Spleen (tissue), 11 donors: ENCODE results near the gene IL18. TPM values are rescaled to one million over a fixed set of nuclear protein-coding genes. Genes with fewer than 3 reads are reported as not detected.

Experiments used
- DNase-seq: peaks from one replicate; pipeline ENCODE4 v3.0.0-alpha.2; 2020
- H3K27ac ChIP-seq, 8 donors: fragments of 200-600 bp; sonication (generic) in 7 of 8; 1 replicate in 4 of 8; 2 replicates in 4 of 8; pipeline versions ENCODE4 v1.5.0 to v1.8.0; 2016 to 2021; ENCODE audit warnings: inconsistent platforms in 4 of 8, mild to moderate bottlenecking in 4 of 8, moderate library complexity in 1 of 8
- H3K27me3 ChIP-seq, 7 donors: fragments of 200-600 bp; sonication (generic) in 6 of 7; replicated peaks in 1 of 7; 1 replicate in 4 of 7; 2 replicates in 3 of 7; pipeline versions ENCODE4 v1.5.0 to v1.8.0; 2016 to 2021; ENCODE audit warnings: inconsistent platforms in 3 of 7, mild to moderate bottlenecking in 1 of 7
- H3K36me3 ChIP-seq, 6 donors: fragments of 200-600 bp; sonication (generic) in 5 of 6; 1 replicate in 4 of 6; 2 replicates in 2 of 6; pipeline versions ENCODE4 v1.5.0 to v1.8.0; 2016 to 2021; ENCODE audit warnings: inconsistent platforms in 2 of 6
- H3K4me1 ChIP-seq, 6 donors: fragments of 200-600 bp; sonication (generic) in 5 of 6; 1 replicate in 3 of 6; 2 replicates in 3 of 6; pipeline versions ENCODE4 v1.5.0 to v1.8.0; 2016 to 2021; ENCODE audit warnings: inconsistent platforms in 3 of 6
- H3K4me3 ChIP-seq, 8 donors: fragments of 200-600 bp; sonication (generic) in 7 of 8; 1 replicate in 4 of 8; 2 replicates in 4 of 8; pipeline versions ENCODE4 v1.5.0 to v1.8.0; 2016 to 2021; ENCODE audit warnings: inconsistent platforms in 4 of 8, mild to moderate bottlenecking in 4 of 8, moderate library complexity in 2 of 8
- H3K9me3 ChIP-seq, 8 donors: fragments of 200-600 bp; sonication (generic) in 7 of 8; 1 replicate in 4 of 8; 2 replicates in 4 of 8; pipeline versions ENCODE4 v1.5.0 to v1.8.0; 2016 to 2021; ENCODE audit warnings: inconsistent platforms in 4 of 8
- CTCF ChIP-seq, 11 experiments: fragments of 200-600 bp in 7 of 11; fragments of 450-650 bp in 4 of 11; sonication (generic) in 4 of 11; IDR thresholded peaks in 8 of 11; conservative IDR thresholded peaks in 3 of 11; 1 replicate in 7 of 11; 2 replicates in 4 of 11; pipeline versions ENCODE4 v1.4.0 to v1.8.0; 2016 to 2021; ENCODE audit warnings: antibody characterized with exemption in 11 of 11, inconsistent platforms in 4 of 11, mild to moderate bottlenecking in 1 of 11
- POLR2A ChIP-seq, 3 donors: fragments of 450-650 bp; IDR thresholded peaks; one replicate each; pipeline ENCODE4 v1.5.1; 2017; ENCODE audit warnings: antibody characterized with exemption in 3 of 3, mild to moderate bottlenecking in 1 of 3
- POLR2AphosphoS5 ChIP-seq, 3 donors: sonication (generic); formaldehyde crosslinking; IDR thresholded peaks; one replicate each; pipeline ENCODE4 v1.5.1; 2017; ENCODE audit warnings: antibody characterized with exemption in 3 of 3
- WGBS, 5 donors: extraction: QIAGEN DNeasy Blood & Tissue Kit in 3 of 5; methylation state at CpG; one replicate each; pipeline versions ENCODE4 v1.1.5 to v1.1.7; 2013 to 2018; 5-methylcytosine and 5-hydroxymethylcytosine counted together
- intact Hi-C: fragments of 100-400 bp; cut with DNase I; formaldehyde crosslinking; loops from one replicate; pipeline ENCODE4 v1.15.0; 2023; ENCODE audit warnings: low total_unique reads
- polyA plus RNA-seq, 3 donors: library from polyadenylated mRNA; stranded (reverse); fragments of 200-250 nt; gene quantifications; one replicate each; pipeline ENCODE4 v1.2.1, GENCODE V29; 2013
- total RNA-seq, 7 donors: library from RNA; depleted of rRNA in 3 of 7; stranded (reverse); fragments of >200 nt in 3 of 7; fragmentation: NEBNext Ultra II Directional in 4 of 7; extraction: Animal tissue kit (Norgen Biotek cat#: 25700) in 4 of 7; gene quantifications; one replicate each; pipeline versions ENCODE4 v1.1.0 to v1.2.1, GENCODE V29; 2016 to 2021
- donor health status: healthy with polysubstance abuse.
- donor health status: DM: no; HTN: no; CAD: no; lungs with moderate emphysema.
- donor health status: DM: no; HTN: no; CAD: no.
- donor health status: Bipolar disorder and iron deficiency.
- donor health status: healthy.
- donor health status: DM: no; HTN: no; CAD: no.
- donor health status: DM: yes; HTN: yes; CAD: no.

The IL18 gene
- total and polyA plus RNA-seq, 10 donors, result 38.5 to 83.5 (median 62.5) TPM

GRCh38 chr11:112173152-112173551 is 9.3 kb upstream of the IL18 start:
- TF ChIP-seq CTCF (IDR thresholded peaks at IDR 0.05 in 8 of 11, conservative IDR thresholded peaks at IDR 0.05 in 3 of 11) (no peak), POLR2A (IDR thresholded peaks at IDR 0.05) (no peak), POLR2AphosphoS5 (IDR thresholded peaks at IDR 0.05) (no peak)
- no peak for DNase-seq

GRCh38 chr11:112172362-112172994 is 8.6 kb upstream of the IL18 start:
- intact Hi-C loops, result no loop called here
- no peaks in the 10 kb centered on the region for H3K36me3 ChIP-seq
- no peak overlapping the region for H3K4me3 ChIP-seq
- H3K27ac ChIP-seq, result no peak overlapping the region
- peaks cover 0 to 4% (median 0%) of the 10 kb centered on the region in 7 donors for H3K27me3 ChIP-seq
- no peak for DNase-seq
- H3K9me3 ChIP-seq, result no peaks in the 10 kb centered on the region
- H3K4me1 ChIP-seq, result peaks cover 6 to 13% (median 8%) of the 10 kb centered on the region in 6 donors
- WGBS, 5 donors, result 38 to 50% (median 40%) methylated on average over 2 of the region's 2 CpGs
- no peak for TF ChIP-seq CTCF (IDR thresholded peaks at IDR 0.05 in 8 of 11, conservative IDR thresholded peaks at IDR 0.05 in 3 of 11)
- no peak for TF ChIP-seq POLR2A (IDR thresholded peaks at IDR 0.05)
- no peak for TF ChIP-seq POLR2AphosphoS5 (IDR thresholded peaks at IDR 0.05)

More at GRCh38 chr11:112173152-112173551, 9.3 kb upstream of the IL18 start:
- H3K4me1 ChIP-seq, result peaks cover 6 to 16% (median 8%) of the 10 kb centered on the region in 6 donors
- H3K4me3 ChIP-seq, result no peak overlapping the region
- intact Hi-C loops, result no loop called here
- no peaks in the 10 kb centered on the region for H3K36me3 ChIP-seq
- WGBS, 5 donors, result 51 to 85% (median 66%) methylated on average over 3 of the region's 3 CpGs
- no peaks in the 10 kb centered on the region for H3K9me3 ChIP-seq
- H3K27me3 ChIP-seq, result peaks cover 0 to 4% (median 0%) of the 10 kb centered on the region in 7 donors
- no peak overlapping the region for H3K27ac ChIP-seq

- H3K27ac ChIP-seq, result no peak within 1 kb of the TSS
- intact Hi-C loops, result no loop called here
- 86 to 92% (median 88%) methylated on average over 25 of the region's 25 CpGs for WGBS, 5 donors
These were observed 3.3 kb upstream of the IL18 start, which contains the start of gene TEX12 for GRCh38 chr11:112167145-112167544. Gene TEX12, plus strand, starts transcription at chr11:112167372. Its CDS starts 1,897 bp downstream, at chr11:112169269.

More at GRCh38 chr11:112167145-112167544, 3.3 kb upstream of the IL18 start, which contains the start of gene TEX12:
- TF ChIP-seq POLR2A (IDR thresholded peaks at IDR 0.05), result no peak
- no peak for TF ChIP-seq POLR2AphosphoS5 (IDR thresholded peaks at IDR 0.05)
- no peak for TF ChIP-seq CTCF (IDR thresholded peaks at IDR 0.05 in 8 of 11, conservative IDR thresholded peaks at IDR 0.05 in 3 of 11)
- no peaks in the 10 kb centered on the region for H3K36me3 ChIP-seq
- H3K4me3 ChIP-seq, result no peak within 1 kb of the TSS
- H3K9me3 ChIP-seq, result no peaks in the 10 kb centered on the region
- H3K27me3 ChIP-seq, result no peaks in the 10 kb centered on the region
- H3K4me1 ChIP-seq, result peaks cover 0 to 24% (median 2%) of the 10 kb centered on the region in 6 donors
- no peak for DNase-seq
